SK-N-SH treated with all-trans-retinoic acid at 6 μM for 48 hours (cell line): Measurements from ENCODE around the gene MTO1.

Experiments
- CREB5 ChIP-seq: fragments of 250-450 bp; sonication (Bioruptor Pico); IDR thresholded peaks from 2 replicates; pipeline ENCODE4 v1.5.1; 2020; ENCODE audit warnings: low read depth, mild to moderate bottlenecking, moderate library complexity
- PATZ1 ChIP-seq: fragments of 250-450 bp; sonication (Bioruptor Pico); IDR thresholded peaks from 2 replicates; pipeline ENCODE4 v1.8.0; 2020; ENCODE audit warnings: mild to moderate bottlenecking, moderate library complexity, borderline replicate concordance
- POU6F1 ChIP-seq: fragments of 250-450 bp; sonication (Bioruptor Pico); IDR thresholded peaks from 2 replicates; pipeline ENCODE4 v1.8.0; 2021; ENCODE audit warnings: low read depth, mild to moderate bottlenecking, moderate library complexity, borderline replicate concordance
- TCF4 ChIP-seq: fragments of 250-450 bp; sonication (Bioruptor Pico); IDR thresholded peaks from 2 replicates; pipeline ENCODE4 v1.8.0; 2021; ENCODE audit warnings: mild to moderate bottlenecking, moderate library complexity, borderline replicate concordance
- TSHZ2 ChIP-seq: fragments of 250-450 bp; sonication (Bioruptor Pico); IDR thresholded peaks from 2 replicates; pipeline ENCODE4 v1.5.0; 2020; ENCODE audit warnings: mild to moderate bottlenecking, moderate library complexity

GRCh38 chr6:73520688-73521350 is 59.3 kb downstream of the MTO1 start, which contains the start of gene EEF1A1:
- TF ChIP-seq CREB5 (CRISPR knock-in tag) (peak; percentile 77; the same call in 1 of the 2 replicates), PATZ1 (CRISPR knock-in tag) (peak; percentile 82), TSHZ2 (CRISPR knock-in tag) (0 out of 2 replicates have a peak, but pooled peaks have one; percentile 38), POU6F1 (CRISPR knock-in tag) (no peak), TCF4 (CRISPR knock-in tag) (peak; percentile 8; the same call in 1 of the 2 replicates)
